ENCODE results near the gene CELF1. TPM values are rescaled to one million over a fixed set of nuclear protein-coding genes. Genes with fewer than 3 reads are reported as not detected.

CELF1 gene
- polyA plus RNA-seq, 1 of the 3 experiments (the other 2 are of a cell fraction) = 47.5 TPM

DNA sequence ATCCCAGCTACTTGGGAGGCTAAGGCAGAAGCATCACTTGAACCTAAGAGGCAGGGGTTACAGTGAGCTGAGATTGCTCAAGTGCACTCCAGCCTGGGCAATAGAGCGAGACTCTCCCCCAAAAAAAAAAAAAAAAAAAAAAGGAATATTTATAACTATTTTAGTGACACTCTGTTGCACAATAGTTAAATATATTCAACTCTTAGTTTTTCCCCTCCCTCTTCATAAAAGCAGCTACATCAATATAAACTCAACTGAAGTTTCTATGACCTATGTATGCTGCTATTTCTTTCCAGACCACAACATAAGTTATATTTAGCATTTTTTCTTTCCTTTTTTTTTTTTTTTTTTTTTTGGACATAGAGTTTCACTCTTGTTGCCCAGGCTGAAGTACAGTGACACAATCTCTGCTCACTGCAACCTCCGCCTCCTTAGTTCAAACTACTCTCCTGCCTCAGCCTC, 19.2 kb downstream of the CELF1 start:
- H4K20me1 ChIP-seq (ENCODE audit: insufficient read depth) = peaks cover 100% of the 10 kb centered on the region
- H3K4me3 ChIP-seq (ENCODE audit: low read depth in 2 of 2, low read length in 1 of 2) = no peak overlapping the region
- peaks cover 27% of the 10 kb centered on the region for H3F3A ChIP-seq (replicated peaks; ENCODE audit: insufficient read depth)
- no peak overlapping the region for H3K9ac ChIP-seq
- H3K4me1 ChIP-seq (ENCODE audit: control insufficient read depth in 1 of 2, insufficient read depth in 2 of 2, low read depth in 1 of 2, low read length in 1 of 2) = peaks cover 2 to 50% of the 10 kb centered on the region in 2 experiments; a peak in 3 of 4 replicates
- WGBS (ENCODE audit: low lambda C conversion rate) = 82% methylated on average over 2 of the region's 2 CpGs
- CTCF ChIA-PET = interaction anchor here (0.7 to 1.5 kb wide), 3 partner anchors 10 to 12 kb away, joined by 3 to 5 read pairs (median 3); no protein-coding TSS in a partner anchor
- H3K79me2 ChIP-seq (ENCODE audit: insufficient read depth) = peaks cover 100% of the 10 kb centered on the region
- DNase-seq = no peak
- no peaks in the 10 kb centered on the region for H3K9me2 ChIP-seq
- POLR2A ChIA-PET = interaction anchor here (0.7 to 1.2 kb wide), 3 partner anchors 18 to 362 kb away, joined by 3 to 5 read pairs (median 3); partner anchors contain the start of gene CELF1
- H3K9me3 ChIP-seq = no peaks in the 10 kb centered on the region
- peak; percentile 50 for TF ChIP-seq MEF2A (IDR thresholded peaks at IDR 0.05; ENCODE audit: borderline replicate concordance, low read depth)
- TF ChIP-seq CHD2 (IDR thresholded peaks at IDR 0.05; ENCODE audit: low read length, partially characterized antibody) = no peak
- H2AFZ ChIP-seq (ENCODE audit: low read depth) = no peak overlapping the region
- H3K27me3 ChIP-seq (ENCODE audit: insufficient read depth) = no peaks in the 10 kb centered on the region
- peak overlapping the region in 1 of 2 experiments; percentile 78; a peak in 2 of 4 replicates for H3K27ac ChIP-seq (ENCODE audit: low read depth in 2 of 2, low read length in 1 of 2)
- H3K36me3 ChIP-seq (replicated peaks in 1 of 2; ENCODE audit: control insufficient read depth in 1 of 2, insufficient read depth in 2 of 2, low read length in 1 of 2) = peaks cover 0 to 40% of the 10 kb centered on the region in 2 experiments
- H3K4me2 ChIP-seq = peak overlapping the region; percentile 56; the same call in 1 of the 2 replicates

DNA sequence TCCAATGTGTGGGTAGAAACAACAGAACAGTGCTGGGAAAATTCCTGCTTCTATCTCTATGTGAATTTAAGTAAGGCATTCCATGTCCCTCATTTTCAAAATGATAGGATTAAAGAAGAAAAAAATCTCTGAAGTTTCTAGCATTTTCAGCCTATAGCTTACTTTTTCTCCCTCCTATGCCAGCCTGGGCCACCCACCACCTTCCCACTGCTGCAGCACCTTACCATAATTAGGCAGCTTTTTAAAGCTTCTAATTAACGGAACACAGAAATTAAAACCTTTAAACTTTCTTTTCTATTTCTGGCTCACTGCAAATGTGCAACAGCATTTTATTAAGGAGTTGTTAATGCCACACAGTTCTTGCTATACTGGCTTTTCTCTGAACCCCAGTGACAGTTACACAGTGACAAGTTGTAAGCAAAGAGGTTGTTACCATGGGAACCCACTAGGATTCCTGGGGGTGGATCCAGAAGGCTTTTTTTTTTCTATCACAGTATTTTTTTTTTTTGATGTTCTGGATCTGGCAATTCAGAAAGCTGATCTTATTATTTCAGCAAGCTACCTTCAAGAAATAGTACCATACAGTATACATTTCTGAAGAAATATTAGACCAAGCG, 20.2 kb downstream of the CELF1 start:
- Histone ChIP-seq H3F3A (replicated peaks; ENCODE audit: insufficient read depth) (peaks cover 22% of the 10 kb centered on the region), H3K4me3 (ENCODE audit: low read depth in 2 of 2, low read length in 1 of 2) (no peak overlapping the region), H3K4me2 (peak overlapping the region; percentile 56; the same call in 1 of the 2 replicates), H3K27me3 (ENCODE audit: insufficient read depth) (no peaks in the 10 kb centered on the region), H3K79me2 (ENCODE audit: insufficient read depth) (peaks cover 100% of the 10 kb centered on the region), H3K9me3 (no peaks in the 10 kb centered on the region), H3K9me2 (no peaks in the 10 kb centered on the region), H4K20me1 (ENCODE audit: insufficient read depth) (peaks cover 100% of the 10 kb centered on the region), H3K9ac (peak overlapping the region; percentile 2; the same call in 1 of the 2 replicates), H3K4me1 (ENCODE audit: control insufficient read depth in 1 of 2, insufficient read depth in 2 of 2, low read depth in 1 of 2, low read length in 1 of 2) (peaks cover 2 to 45% of the 10 kb centered on the region in 2 experiments; a peak in 3 of 4 replicates), H3K27ac (ENCODE audit: low read depth in 2 of 2, low read length in 1 of 2) (peak overlapping the region in 1 of 2 experiments; percentile 78; a peak in 1 of 4 replicates), H3K36me3 (replicated peaks in 1 of 2; ENCODE audit: control insufficient read depth in 1 of 2, insufficient read depth in 2 of 2, low read length in 1 of 2) (peaks cover 0 to 38% of the 10 kb centered on the region in 2 experiments), H2AFZ (ENCODE audit: low read depth) (no peak overlapping the region)
- POLR2A ChIA-PET = interaction anchor here (1.2 kb wide), 1 partner anchor 19 kb away, joined by 3 read pairs; no protein-coding TSS in a partner anchor
- peak; percentile 31 for DNase-seq
- no peak for TF ChIP-seq CTCF (IDR thresholded peaks at IDR 0.05)
- TF ChIP-seq, protein P1, sequence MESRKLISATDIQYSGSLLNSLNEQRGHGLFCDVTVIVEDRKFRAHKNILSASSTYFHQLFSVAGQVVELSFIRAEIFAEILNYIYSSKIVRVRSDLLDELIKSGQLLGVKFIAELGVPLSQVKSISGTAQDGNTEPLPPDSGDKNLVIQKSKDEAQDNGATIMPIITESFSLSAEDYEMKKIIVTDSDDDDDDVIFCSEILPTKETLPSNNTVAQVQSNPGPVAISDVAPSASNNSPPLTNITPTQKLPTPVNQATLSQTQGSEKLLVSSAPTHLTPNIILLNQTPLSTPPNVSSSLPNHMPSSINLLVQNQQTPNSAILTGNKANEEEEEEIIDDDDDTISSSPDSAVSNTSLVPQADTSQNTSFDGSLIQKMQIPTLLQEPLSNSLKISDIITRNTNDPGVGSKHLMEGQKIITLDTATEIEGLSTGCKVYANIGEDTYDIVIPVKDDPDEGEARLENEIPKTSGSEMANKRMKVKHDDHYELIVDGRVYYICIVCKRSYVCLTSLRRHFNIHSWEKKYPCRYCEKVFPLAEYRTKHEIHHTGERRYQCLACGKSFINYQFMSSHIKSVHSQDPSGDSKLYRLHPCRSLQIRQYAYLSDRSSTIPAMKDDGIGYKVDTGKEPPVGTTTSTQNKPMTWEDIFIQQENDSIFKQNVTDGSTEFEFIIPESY (IDR thresholded peaks at IDR 0.05; ENCODE audit: borderline replicate concordance, low read depth) = no peak
- no peak for TF ChIP-seq POLR2AphosphoS5 (IDR thresholded peaks at IDR 0.05; ENCODE audit: low read depth, low read length)
- no peak for TF ChIP-seq NFIC (IDR thresholded peaks at IDR 0.05; ENCODE audit: borderline replicate concordance)
- TF ChIP-seq YY1 (IDR thresholded peaks at IDR 0.05; ENCODE audit: low read depth) = no peak
- TF ChIP-seq GABPA (IDR thresholded peaks at IDR 0.05; ENCODE audit: low read depth) = no peak
- 93% methylated on average over 2 of the region's 2 CpGs for WGBS (ENCODE audit: low lambda C conversion rate)
- CTCF ChIA-PET = interaction anchor here (0.6 to 1.6 kb wide), 3 partner anchors 17 to 35 kb away, joined by 3 to 5 read pairs (median 3); no protein-coding TSS in a partner anchor
